Activated naive CD8-positive, alpha-beta T cell (primary cell): Measurements from ENCODE around the gene MAPRE2.
"Not testable (repeated sequence)": the region's sequence is repeated elsewhere in the genome, so short reads cannot be mapped to it uniquely, and the experiment has no call there.

Source experiments
- H3K27ac Mint-ChIP-seq: one replicate; pipeline ENCODE4 v1.8.0; 2021; ENCODE audit warnings: mixed read lengths
- H3K27me3 Mint-ChIP-seq: one replicate; pipeline ENCODE4 v1.8.0; 2021; ENCODE audit warnings: mixed read lengths
- H3K36me3 Mint-ChIP-seq: one replicate; pipeline ENCODE4 v1.8.0; 2021; ENCODE audit warnings: mixed read lengths
- H3K4me1 Mint-ChIP-seq: one replicate; pipeline ENCODE4 v1.8.0; 2021; ENCODE audit warnings: low read depth, mixed read lengths
- H3K4me3 Mint-ChIP-seq: one replicate; pipeline ENCODE4 v1.8.0; 2021; ENCODE audit warnings: mild to moderate bottlenecking, mixed read lengths
- H3K9me3 Mint-ChIP-seq: one replicate; pipeline ENCODE4 v1.8.0; 2021; ENCODE audit warnings: low read depth, mixed read lengths

The MAPRE2 gene

GRCh38 chr18:35167857-35168256 is 126.6 kb downstream of the MAPRE2 start:
- Mint-ChIP-seq H3K4me1 (peaks cover 3% of the 10 kb centered on the region), H3K27me3 (no peaks in the 10 kb centered on the region), H3K9me3 (no peaks in the 10 kb centered on the region), H3K36me3 (no peaks in the 10 kb centered on the region), H3K27ac (no peak overlapping the region), H3K4me3 (no peak overlapping the region)

GRCh38 chr18:35170323-35170722 is 129.1 kb downstream of the MAPRE2 start:
- H3K4me1 Mint-ChIP-seq = peaks cover 14% of the 10 kb centered on the region

GRCh38 chr18:35171315-35171987 is 130.2 kb downstream of the MAPRE2 start:
- H3K4me1 Mint-ChIP-seq = peaks cover 17% of the 10 kb centered on the region
- peaks cover 5% of the 10 kb centered on the region for H3K9me3 Mint-ChIP-seq
- no peak overlapping the region for H3K27ac Mint-ChIP-seq
- no peak overlapping the region for H3K4me3 Mint-ChIP-seq
- no peaks in the 10 kb centered on the region for H3K27me3 Mint-ChIP-seq
- H3K36me3 Mint-ChIP-seq = no peaks in the 10 kb centered on the region

More at GRCh38 chr18:35170323-35170722, 129.1 kb downstream of the MAPRE2 start:
- not testable (repeated sequence) for H3K36me3 Mint-ChIP-seq, H3K27ac Mint-ChIP-seq, H3K4me3 Mint-ChIP-seq, H3K9me3 Mint-ChIP-seq, H3K27me3 Mint-ChIP-seq

GRCh38 chr18:35172009-35172408 is 130.8 kb downstream of the MAPRE2 start:
- H3K36me3 Mint-ChIP-seq = no peaks in the 10 kb centered on the region
- H3K4me1 Mint-ChIP-seq = peaks cover 17% of the 10 kb centered on the region
- peaks cover 5% of the 10 kb centered on the region for H3K9me3 Mint-ChIP-seq
- H3K27ac Mint-ChIP-seq = no peak overlapping the region
- no peaks in the 10 kb centered on the region for H3K27me3 Mint-ChIP-seq
- no peak overlapping the region for H3K4me3 Mint-ChIP-seq

- H3K4me3 Mint-ChIP-seq = no peak overlapping the region
- no peak overlapping the region for H3K27ac Mint-ChIP-seq
- no peaks in the 10 kb centered on the region for H3K36me3 Mint-ChIP-seq
- H3K9me3 Mint-ChIP-seq = peaks cover 5% of the 10 kb centered on the region
- H3K4me1 Mint-ChIP-seq = peaks cover 17% of the 10 kb centered on the region
- no peaks in the 10 kb centered on the region for H3K27me3 Mint-ChIP-seq
These were observed 131.3 kb downstream of the MAPRE2 start for GRCh38 chr18:35172451-35173035.

GRCh38 chr18:35174093-35174731 is 133.0 kb downstream of the MAPRE2 start:
- Mint-ChIP-seq H3K4me1 (peaks cover 17% of the 10 kb centered on the region), H3K4me3 (no peak overlapping the region), H3K27me3 (no peaks in the 10 kb centered on the region), H3K36me3 (no peaks in the 10 kb centered on the region), H3K9me3 (peaks cover 5% of the 10 kb centered on the region), H3K27ac (no peak overlapping the region)

GRCh38 chr18:35174745-35175144 is 133.5 kb downstream of the MAPRE2 start:
- no peaks in the 10 kb centered on the region for H3K36me3 Mint-ChIP-seq
- peaks cover 17% of the 10 kb centered on the region for H3K4me1 Mint-ChIP-seq
- H3K9me3 Mint-ChIP-seq = peaks cover 5% of the 10 kb centered on the region
- H3K27me3 Mint-ChIP-seq = no peaks in the 10 kb centered on the region
- no peak overlapping the region for H3K4me3 Mint-ChIP-seq
- no peak overlapping the region for H3K27ac Mint-ChIP-seq

- no peak overlapping the region for H3K27ac Mint-ChIP-seq
- peaks cover 5% of the 10 kb centered on the region for H3K9me3 Mint-ChIP-seq
- peaks cover 14% of the 10 kb centered on the region for H3K4me1 Mint-ChIP-seq
- no peaks in the 10 kb centered on the region for H3K27me3 Mint-ChIP-seq
- H3K36me3 Mint-ChIP-seq = no peaks in the 10 kb centered on the region
- no peak overlapping the region for H3K4me3 Mint-ChIP-seq
These were observed 135.7 kb downstream of the MAPRE2 start for GRCh38 chr18:35176925-35177324.

GRCh38 chr18:35178260-35178659 is 137.0 kb downstream of the MAPRE2 start:
- H3K4me3 Mint-ChIP-seq = no peak overlapping the region
- H3K27ac Mint-ChIP-seq = no peak overlapping the region
- H3K36me3 Mint-ChIP-seq = no peaks in the 10 kb centered on the region
- H3K4me1 Mint-ChIP-seq = peaks cover 14% of the 10 kb centered on the region
- H3K9me3 Mint-ChIP-seq = peaks cover 5% of the 10 kb centered on the region
- H3K27me3 Mint-ChIP-seq = no peaks in the 10 kb centered on the region

GRCh38 chr18:35179906-35180305 is 138.7 kb downstream of the MAPRE2 start:
- peaks cover 5% of the 10 kb centered on the region for H3K9me3 Mint-ChIP-seq
- H3K27me3 Mint-ChIP-seq = no peaks in the 10 kb centered on the region
- no peak overlapping the region for H3K27ac Mint-ChIP-seq
- no peaks in the 10 kb centered on the region for H3K36me3 Mint-ChIP-seq
- H3K4me1 Mint-ChIP-seq = peaks cover 4% of the 10 kb centered on the region
- H3K4me3 Mint-ChIP-seq = no peak overlapping the region

- Mint-ChIP-seq H3K27ac (no peak overlapping the region), H3K4me1 (peaks cover 3% of the 10 kb centered on the region), H3K36me3 (no peaks in the 10 kb centered on the region), H3K27me3 (no peaks in the 10 kb centered on the region), H3K9me3 (peaks cover 5% of the 10 kb centered on the region), H3K4me3 (no peak overlapping the region)
These were observed 139.2 kb downstream of the MAPRE2 start for GRCh38 chr18:35180455-35180854.

GRCh38 chr18:35182151-35182550 is 140.9 kb downstream of the MAPRE2 start:
- Mint-ChIP-seq H3K9me3 (no peaks in the 10 kb centered on the region), H3K4me3 (no peak overlapping the region), H3K4me1 (no peaks in the 10 kb centered on the region), H3K27me3 (no peaks in the 10 kb centered on the region), H3K36me3 (no peaks in the 10 kb centered on the region), H3K27ac (no peak overlapping the region)

GRCh38 chr18:35183886-35184285 is 142.7 kb downstream of the MAPRE2 start:
- no peak overlapping the region for H3K4me3 Mint-ChIP-seq
- no peaks in the 10 kb centered on the region for H3K36me3 Mint-ChIP-seq
- no peaks in the 10 kb centered on the region for H3K4me1 Mint-ChIP-seq
- no peaks in the 10 kb centered on the region for H3K9me3 Mint-ChIP-seq
- H3K27me3 Mint-ChIP-seq = no peaks in the 10 kb centered on the region
- H3K27ac Mint-ChIP-seq = no peak overlapping the region

- H3K27ac Mint-ChIP-seq = no peak overlapping the region
These were observed 144.6 kb downstream of the MAPRE2 start for GRCh38 chr18:35185771-35186170.

GRCh38 chr18:35186291-35187034 is 145.2 kb downstream of the MAPRE2 start:
- H3K27me3 Mint-ChIP-seq = no peaks in the 10 kb centered on the region
- no peaks in the 10 kb centered on the region for H3K9me3 Mint-ChIP-seq
- no peaks in the 10 kb centered on the region for H3K4me1 Mint-ChIP-seq
- no peak overlapping the region for H3K27ac Mint-ChIP-seq
- no peaks in the 10 kb centered on the region for H3K36me3 Mint-ChIP-seq
- H3K4me3 Mint-ChIP-seq = no peak overlapping the region

More at GRCh38 chr18:35185771-35186170, 144.6 kb downstream of the MAPRE2 start:
- Mint-ChIP-seq H3K4me3 (no peak overlapping the region), H3K4me1 (no peaks in the 10 kb centered on the region), H3K36me3 (no peaks in the 10 kb centered on the region), H3K27me3 (no peaks in the 10 kb centered on the region), H3K9me3 (no peaks in the 10 kb centered on the region)
